GM12891 (cell line): ENCODE measurements around the gene SUSD5.

Experiments used
- PAX5 ChIP-seq: IDR thresholded peaks from 2 replicates; pipeline ENCODE4 v1.6.1; 2011; ENCODE audit warnings: low read length, moderate library complexity, mild to moderate bottlenecking; ENCODE audit not compliant: insufficient read depth, severe bottlenecking
- POLR2A ChIP-seq: IDR thresholded peaks from 2 replicates; pipeline ENCODE4 v1.6.1; 2011; ENCODE audit warnings: low read depth, low read length, control low read depth
- POLR2AphosphoS5 ChIP-seq: IDR thresholded peaks from 2 replicates; pipeline ENCODE4 v1.6.1; 2011; ENCODE audit warnings: low read depth, low read length, control low read depth
- POU2F2 ChIP-seq: IDR thresholded peaks from 2 replicates; pipeline ENCODE4 v1.6.1; 2011; ENCODE audit warnings: low read depth, mild to moderate bottlenecking, control low read depth, low read length, moderate library complexity
- SPI1 ChIP-seq: IDR thresholded peaks from 2 replicates; pipeline ENCODE4 v1.6.1; 2011; ENCODE audit warnings: low read depth, low read length, control low read depth
- TAF1 ChIP-seq: IDR thresholded peaks from 2 replicates; pipeline ENCODE4 v1.6.1; 2011; ENCODE audit warnings: low read depth, low read length, control low read depth

- TF ChIP-seq POLR2A (no peak), POLR2AphosphoS5 (no peak), SPI1 (no peak), TAF1 (no peak), PAX5 (no peak), POU2F2 (no peak)
Measured at GRCh38 chr3:33159981-33160380, 58.6 kb downstream of the SUSD5 start.
